Common myeloid progenitor, CD34-positive (primary cell): ENCODE measurements around the gene LGALS3BP.

Experiments
- CTCF ChIA-PET: fragments of 350-600 bp; sonication (Branson Sonifier 250); formaldehyde crosslinking; loops from one replicate; lab custom pipeline; 2021; ENCODE audit warnings: antibody characterized with exemption; lab: Charles Lee
- POLR2A ChIA-PET: fragments of 350-600 bp; sonication (Branson Sonifier 250); formaldehyde crosslinking; loops from one replicate; lab custom pipeline; 2021; ENCODE audit warnings: antibody characterized with exemption; lab: Charles Lee
- DNase-seq, 3 donors: peaks; one replicate each; pipeline versions ENCODE4 v3.0.0 to v3.0.0-alpha.2; 2013
- H3K27ac ChIP-seq, 2 experiments: 1 replicate in 1 of 2; 2 replicates in 1 of 2; pipeline ENCODE4 v1.7.0; 2013; ENCODE audit warnings: inconsistent platforms in 2 of 2, low read length in 2 of 2, mild to moderate bottlenecking in 2 of 2, low read depth in 1 of 2, moderate library complexity in 1 of 2; ENCODE audit not compliant: severe bottlenecking in 2 of 2, insufficient read depth in 1 of 2, poor library complexity in 1 of 2
- H3K27me3 ChIP-seq, 5 experiments: replicated peaks in 2 of 5; 1 replicate in 3 of 5; 2 replicates in 2 of 5; pipeline versions ENCODE4 v1.6.1 to v1.7.0; 2013; ENCODE audit warnings: low read length in 4 of 5, mild to moderate bottlenecking in 2 of 5, moderate library complexity in 2 of 5, inconsistent platforms in 1 of 5; ENCODE audit not compliant: insufficient read depth in 5 of 5, control insufficient read depth in 4 of 5
- H3K36me3 ChIP-seq, 4 experiments: 1 replicate in 2 of 4; 2 replicates in 2 of 4; pipeline versions ENCODE4 v1.6.1 to v1.7.0; 2013; ENCODE audit warnings: low read length in 3 of 4, control low read depth in 1 of 4, mild to moderate bottlenecking in 1 of 4; ENCODE audit not compliant: control insufficient read depth in 4 of 4, insufficient read depth in 4 of 4
- H3K4me1 ChIP-seq, 4 experiments: 1 replicate in 3 of 4; 2 replicates in 1 of 4; pipeline versions ENCODE4 v1.6.1 to v1.7.1; 2013; ENCODE audit warnings: low read length in 3 of 4, mild to moderate bottlenecking in 3 of 4, control low read depth in 1 of 4, inconsistent platforms in 1 of 4, moderate library complexity in 1 of 4; ENCODE audit not compliant: control insufficient read depth in 4 of 4, insufficient read depth in 4 of 4; ENCODE audit errors: control extremely low read depth in 1 of 4
- H3K4me3 ChIP-seq, 7 experiments: 1 replicate in 4 of 7; 2 replicates in 3 of 7; pipeline versions ENCODE4 v1.5.1 to v1.7.0; 2013; ENCODE audit warnings: mild to moderate bottlenecking in 7 of 7, low read length in 6 of 7, moderate library complexity in 6 of 7, inconsistent platforms in 2 of 7, low read depth in 2 of 7, control low read depth in 1 of 7; ENCODE audit not compliant: insufficient read depth in 4 of 7, control insufficient read depth in 1 of 7; ENCODE audit errors: extremely low read depth in 1 of 7
- H3K9me3 ChIP-seq, 5 experiments: 1 replicate in 4 of 5; 2 replicates in 1 of 5; pipeline versions ENCODE4 v1.6.1 to v1.7.1; 2013; ENCODE audit warnings: low read length in 4 of 5, mild to moderate bottlenecking in 2 of 5, inconsistent platforms in 1 of 5, low read depth in 1 of 5, moderate library complexity in 1 of 5; ENCODE audit not compliant: control insufficient read depth in 4 of 5, insufficient read depth in 2 of 5; ENCODE audit errors: control extremely low read depth in 1 of 5
- WGBS: methylation state at CpG from one replicate; pipeline ENCODE4 v1.1.5; 2013; ENCODE audit not compliant: insufficient coverage; 5-methylcytosine and 5-hydroxymethylcytosine counted together

LGALS3BP gene

DNA sequence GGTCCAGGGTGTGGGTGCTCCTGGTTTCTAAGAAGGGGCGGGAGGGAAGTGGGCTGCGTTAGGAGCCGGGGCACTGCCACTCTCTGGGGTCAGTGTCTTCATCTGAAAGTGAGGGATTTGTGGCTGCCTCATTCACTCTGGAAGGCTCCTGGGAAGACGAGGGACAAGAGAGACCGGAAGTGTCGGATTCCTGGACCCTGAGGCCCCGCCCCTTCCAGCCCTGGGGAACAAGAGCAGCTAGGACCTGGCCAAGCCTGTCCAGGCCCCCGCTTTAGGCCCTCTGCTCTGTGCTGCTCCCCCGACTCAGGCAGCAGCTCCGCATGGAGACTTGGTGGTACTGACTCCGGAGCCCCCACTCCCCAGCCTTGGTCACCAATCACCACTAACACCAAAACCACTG is 6.5 kb downstream of the LGALS3BP start:
- ChIA-PET POLR2A (no interaction called here), CTCF (interaction anchor here (1.2 kb wide), 1 partner anchor 107 kb away, joined by 3 read pairs; no protein-coding TSS in a partner anchor)
- H3K27ac ChIP-seq = no peak overlapping the region
- H3K9me3 ChIP-seq = no peaks in the 10 kb centered on the region
- H3K36me3 ChIP-seq = peaks cover 0 to 8% (median 0%) of the 10 kb centered on the region in 4 experiments
- peaks cover 0 to 9% (median 6%) of the 10 kb centered on the region in 4 experiments for H3K4me1 ChIP-seq
- H3K27me3 ChIP-seq = no peaks in the 10 kb centered on the region
- no peak overlapping the region for H3K4me3 ChIP-seq
- no peak for DNase-seq
- 96% methylated on average over 6 of the region's 11 CpGs for WGBS

DNA sequence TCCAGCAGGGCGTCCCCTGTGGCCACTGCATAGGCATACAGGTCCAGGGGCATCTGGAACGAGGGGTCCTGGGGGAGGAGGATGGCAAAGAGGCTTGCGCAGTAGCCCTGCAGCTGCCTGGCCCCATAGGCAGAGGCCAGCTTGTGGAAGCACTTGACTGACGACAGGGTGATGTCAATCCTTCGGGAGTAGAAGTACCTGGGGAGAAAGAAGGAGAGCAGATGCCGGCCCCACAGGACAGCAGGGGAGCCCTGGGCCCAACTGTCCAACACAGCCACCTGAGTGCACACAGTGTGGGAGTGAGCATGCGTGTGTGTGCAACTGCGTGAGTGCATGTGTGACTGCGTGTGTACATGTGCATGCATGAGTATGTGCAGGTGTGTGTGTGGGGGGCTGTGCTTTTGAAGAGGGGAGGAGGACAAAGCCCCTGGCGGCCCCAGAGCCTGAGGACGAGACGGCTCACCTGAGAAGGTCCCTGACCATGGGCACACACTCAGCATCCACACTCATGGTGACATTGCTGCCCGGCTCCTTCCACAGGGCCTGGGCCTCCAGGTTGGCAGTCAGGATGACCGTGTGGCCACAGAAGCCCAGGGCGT is 7.1 kb downstream of the LGALS3BP start:
- H3K27ac ChIP-seq = no peak overlapping the region
- ChIA-PET CTCF (interaction anchor here (1.0 to 2.8 kb wide), 12 partner anchors 13 to 144 kb away, joined by 3 to 26 read pairs (median 4); partner anchors contain the start of gene CEP295NL), POLR2A (no interaction called here)

GRCh38 chr17:78971756-78972506 is 7.8 kb downstream of the LGALS3BP start:
- H3K27ac ChIP-seq = no peak overlapping the region
- no peaks in the 10 kb centered on the region for H3K9me3 ChIP-seq
- ChIA-PET POLR2A (no interaction called here), CTCF (interaction anchor here (0.7 to 2.8 kb wide), 24 partner anchors 8 to 143 kb away, joined by 3 to 26 read pairs (median 4); partner anchors contain the start of gene CEP295NL)
- peaks cover 0 to 8% (median 0%) of the 10 kb centered on the region in 4 experiments for H3K36me3 ChIP-seq
- H3K27me3 ChIP-seq = no peaks in the 10 kb centered on the region
- H3K4me1 ChIP-seq = peaks cover 0 to 9% (median 6%) of the 10 kb centered on the region in 4 experiments
- no peak overlapping the region for H3K4me3 ChIP-seq
- no peak for DNase-seq
- WGBS = 90% methylated on average over 20 of the region's 22 CpGs

More for the DNA sequence above, 7.1 kb downstream of the LGALS3BP start:
- peaks cover 0 to 9% (median 6%) of the 10 kb centered on the region in 4 experiments for H3K4me1 ChIP-seq
- no peaks in the 10 kb centered on the region for H3K9me3 ChIP-seq
- no peak for DNase-seq
- WGBS = over 99% methylated on average over 15 of the region's 15 CpGs
- peaks cover 0 to 8% (median 0%) of the 10 kb centered on the region in 4 experiments for H3K36me3 ChIP-seq
- H3K4me3 ChIP-seq = no peak overlapping the region
- no peaks in the 10 kb centered on the region for H3K27me3 ChIP-seq

- ChIA-PET CTCF (interaction anchor here (0.7 to 2.8 kb wide), 25 partner anchors 9 to 142 kb away, joined by 3 to 26 read pairs (median 3); partner anchors contain the start of gene CEP295NL), POLR2A (interaction anchor here (0.9 kb wide), 1 partner anchor 127 kb away, joined by 3 read pairs; no protein-coding TSS in a partner anchor)
- H3K4me1 ChIP-seq = peaks cover 0 to 9% (median 5%) of the 10 kb centered on the region in 4 experiments
- H3K4me3 ChIP-seq = no peak overlapping the region
- peaks cover 0 to 8% (median 0%) of the 10 kb centered on the region in 4 experiments for H3K36me3 ChIP-seq
- H3K27ac ChIP-seq = no peak overlapping the region
- peak; percentile 79 to 88 (median 83) for DNase-seq
- no peaks in the 10 kb centered on the region for H3K27me3 ChIP-seq
- no peaks in the 10 kb centered on the region for H3K9me3 ChIP-seq
- WGBS = 56% methylated on average over 28 of the region's 33 CpGs
Observed at GRCh38 chr17:78970834-78971755, 8.6 kb downstream of the LGALS3BP start.

- Histone ChIP-seq H3K27me3 (no peaks in the 10 kb centered on the region), H3K4me3 (no peak overlapping the region), H3K4me1 (peaks cover 0 to 9% (median 5%) of the 10 kb centered on the region in 4 experiments), H3K27ac (no peak overlapping the region), H3K36me3 (peaks cover 0 to 4% (median 0%) of the 10 kb centered on the region in 4 experiments), H3K9me3 (no peaks in the 10 kb centered on the region)
- ChIA-PET CTCF (interaction anchor here (1.0 to 2.8 kb wide), 3 partner anchors 16 to 96 kb away, joined by 3 to 20 read pairs (median 5); no protein-coding TSS in a partner anchor), POLR2A (no interaction called here)
- no peak for DNase-seq
- WGBS = 91% methylated on average over 9 of the region's 9 CpGs
Observed at GRCh38 chr17:78969865-78970264, 9.9 kb downstream of the LGALS3BP start.

DNA sequence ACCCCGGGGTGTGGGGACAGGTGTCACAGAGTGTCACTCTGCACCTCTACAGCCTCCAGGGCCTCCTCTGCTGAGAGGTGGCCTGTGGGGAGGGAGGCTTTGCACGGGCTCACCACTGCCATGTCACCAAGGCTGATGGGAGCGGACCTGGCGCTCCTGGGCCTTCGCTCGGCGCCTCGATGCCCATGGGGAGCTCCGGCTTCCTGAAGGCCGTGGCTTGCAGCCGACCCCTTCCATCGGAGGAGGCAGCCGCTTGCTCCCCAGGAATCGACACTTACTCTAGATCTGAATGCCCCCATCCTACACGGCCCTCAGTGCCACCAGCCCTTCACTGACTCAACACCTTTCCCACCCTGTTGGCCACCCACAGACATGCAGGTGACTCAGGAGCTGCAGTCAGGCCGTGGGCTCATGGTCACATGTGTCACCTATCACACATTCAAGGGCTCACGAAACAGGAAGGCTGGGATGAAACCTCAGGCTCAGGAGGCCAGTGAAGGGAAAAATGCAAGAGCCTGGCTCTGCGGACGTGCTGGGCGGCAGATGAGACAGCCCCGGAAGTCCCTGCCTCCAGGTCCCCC is 11.9 kb downstream of the LGALS3BP start:
- H3K4me1 ChIP-seq = peaks cover 0 to 9% (median 5%) of the 10 kb centered on the region in 4 experiments
- no peaks in the 10 kb centered on the region for H3K27me3 ChIP-seq
- H3K36me3 ChIP-seq = peaks cover 0 to 2% (median 0%) of the 10 kb centered on the region in 4 experiments
- no peak overlapping the region for H3K4me3 ChIP-seq
- ChIA-PET CTCF (interaction anchor here (0.6 to 1.1 kb wide), 3 partner anchors 14 to 105 kb away, joined by 3 read pairs; no protein-coding TSS in a partner anchor), POLR2A (no interaction called here)
- H3K27ac ChIP-seq = no peak overlapping the region
- DNase-seq = no peak
- 91% methylated on average over 19 of the region's 21 CpGs for WGBS
- no peaks in the 10 kb centered on the region for H3K9me3 ChIP-seq
